ENCODE measurements around the gene PLXND1. TPM values are rescaled to one million over a fixed set of nuclear protein-coding genes. Genes with fewer than 3 reads are reported as not detected.
"Not testable (repeated sequence)": the region's sequence is repeated elsewhere in the genome, so short reads cannot be mapped to it uniquely, and the experiment has no call there.

Gene PLXND1
- total RNA-seq, 1 donor from 2014 or later, result 66.3 TPM

- no peak for ATAC-seq
- peak; percentile 74 for DNase-seq (ENCODE audit: missing footprints)
- intact Hi-C loops (cut with DNase I), result no loop called here
Measured at GRCh38 chr3:129618901-129619671, 12.6 kb upstream of the PLXND1 start.

DNA sequence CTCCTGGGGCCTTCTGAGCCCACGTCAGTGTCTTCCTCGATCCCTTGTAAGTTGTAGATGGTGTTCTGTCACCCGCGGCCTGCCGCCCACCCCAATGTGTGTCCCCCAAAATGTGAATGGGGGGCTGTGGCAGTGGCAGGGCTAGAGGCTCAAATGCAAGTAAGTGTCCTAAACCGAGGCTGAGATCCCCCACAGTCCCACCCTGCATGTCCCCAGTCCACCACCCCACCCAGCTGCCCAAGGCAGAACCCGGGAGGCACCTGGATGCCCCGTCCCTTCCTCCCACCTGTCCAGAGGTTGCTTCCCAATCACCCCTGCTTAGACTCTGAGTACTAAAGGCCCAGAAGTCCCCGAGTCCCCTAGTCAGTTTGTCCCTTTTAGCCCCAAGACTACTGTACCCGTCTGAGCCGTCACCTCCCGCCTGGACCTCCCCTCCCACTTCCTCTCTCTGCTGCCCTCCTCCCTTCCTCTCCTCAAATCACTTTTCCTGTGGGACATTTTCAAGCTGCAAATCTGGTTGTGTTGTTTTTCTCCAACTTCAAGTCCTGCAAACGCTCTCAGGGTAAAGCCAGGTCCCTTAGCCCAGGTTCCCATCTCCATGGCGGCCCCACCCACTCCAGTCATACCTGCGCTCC is 11.8 kb upstream of the PLXND1 start:
- DNase-seq (ENCODE audit: missing footprints) (peak; percentile 56), ATAC-seq (no peak)
- intact Hi-C loops (cut with DNase I), result no loop called here

DNA sequence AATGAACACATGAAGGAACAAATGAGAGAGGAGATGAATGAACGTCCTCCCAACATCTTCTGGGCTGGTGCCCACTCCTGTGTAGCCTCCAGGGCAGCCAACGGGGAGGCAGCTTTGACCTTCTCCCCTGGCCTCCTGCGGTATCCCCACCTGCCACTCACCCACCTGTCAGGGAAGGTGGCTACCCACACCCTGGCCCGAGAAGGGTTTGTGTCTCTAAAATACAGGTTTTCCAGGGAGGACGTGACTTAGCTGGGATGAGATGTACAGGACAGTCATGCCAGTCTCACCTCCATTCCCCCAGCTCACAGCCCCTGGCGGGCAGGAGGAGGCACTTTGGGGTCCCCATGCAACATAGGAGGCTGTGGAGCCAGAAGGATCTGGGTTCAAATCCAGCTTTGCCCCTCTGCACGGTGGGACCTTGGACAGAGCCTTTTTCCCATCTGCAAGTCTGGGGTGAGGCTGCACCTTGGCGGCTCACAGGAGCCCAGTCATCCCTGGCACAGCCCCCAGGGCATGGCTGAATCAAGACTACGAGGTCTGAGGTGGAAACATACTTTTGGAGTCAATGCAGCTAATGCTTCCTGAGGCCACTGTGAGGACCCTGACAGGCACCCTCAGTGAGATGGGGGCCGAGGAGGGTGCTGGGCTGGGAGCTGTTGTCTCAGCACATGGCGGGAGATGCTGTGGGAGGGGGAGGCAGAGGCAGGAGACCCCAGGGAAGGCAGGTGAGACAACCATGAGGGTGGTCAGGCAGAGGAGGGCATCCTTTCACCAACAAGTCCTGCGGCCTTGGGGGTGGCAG is 11.1 kb upstream of the PLXND1 start:
- ATAC-seq (no peak), DNase-seq (ENCODE audit: missing footprints) (peak; percentile 50)
- intact Hi-C loops (cut with DNase I), result no loop called here

DNA sequence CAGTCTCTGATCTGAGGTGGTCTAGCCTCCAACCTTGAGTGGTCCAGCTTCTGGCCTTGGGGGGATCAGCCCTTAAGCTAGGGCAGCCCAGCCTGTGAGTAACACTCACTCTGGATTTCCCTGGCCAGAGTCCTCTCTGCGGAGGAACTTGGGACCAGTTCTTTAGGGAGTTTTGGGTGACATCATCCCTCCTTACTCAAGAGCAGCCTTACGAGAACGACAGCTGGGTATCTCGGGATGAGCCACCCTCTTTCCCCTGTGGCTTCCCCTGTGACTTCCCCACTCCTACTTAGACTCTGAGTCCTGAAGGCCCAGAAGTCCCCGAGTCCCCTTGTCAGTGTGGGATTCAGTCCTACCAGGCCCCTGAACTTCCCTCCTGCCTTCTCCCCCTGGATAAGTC is 10.2 kb upstream of the PLXND1 start:
- ATAC-seq (peak; percentile 64), DNase-seq (ENCODE audit: missing footprints) (peak; percentile 44)
- intact Hi-C loops (cut with DNase I), result no loop called here

DNA sequence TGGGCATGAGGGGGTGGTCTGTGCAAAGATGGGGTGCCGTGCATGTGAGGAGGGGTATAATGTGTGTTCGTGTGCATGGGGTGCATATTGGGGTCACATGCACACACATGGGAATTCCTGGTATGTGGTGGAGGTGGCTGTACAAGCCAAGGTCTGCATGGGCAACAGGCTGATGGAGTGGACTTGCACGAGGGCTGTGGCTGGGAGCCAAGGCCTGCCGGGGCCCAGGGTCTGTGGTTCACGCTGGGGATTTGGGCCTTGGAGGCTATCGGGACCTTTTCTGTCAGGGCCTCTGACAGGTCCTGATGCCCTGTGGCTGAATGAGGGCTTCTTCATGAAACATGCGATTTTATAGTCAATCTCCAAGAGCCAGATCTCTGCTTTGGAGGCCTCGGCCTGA is 9.8 kb upstream of the PLXND1 start:
- ATAC-seq, result no peak
- intact Hi-C loops (cut with DNase I), result no loop called here
- peak; percentile 56 for DNase-seq (ENCODE audit: missing footprints)

- intact Hi-C loops (cut with DNase I), result no loop called here
- DNase-seq (ENCODE audit: missing footprints) (peak; percentile 58), ATAC-seq (peak; percentile 32)
Measured at GRCh38 chr3:129615751-129616281, 9.3 kb upstream of the PLXND1 start.

- ATAC-seq, result peak; percentile 45
- peak; percentile 82 for DNase-seq (ENCODE audit: missing footprints)
- intact Hi-C loops (cut with DNase I), result no loop called here
Measured at GRCh38 chr3:129614927-129615363, 8.5 kb upstream of the PLXND1 start.

GRCh38 chr3:129614435-129614834 is 8.0 kb upstream of the PLXND1 start:
- intact Hi-C loops (cut with DNase I), result no loop called here
- ATAC-seq (no peak), DNase-seq (ENCODE audit: missing footprints) (peak; percentile 22)

DNA sequence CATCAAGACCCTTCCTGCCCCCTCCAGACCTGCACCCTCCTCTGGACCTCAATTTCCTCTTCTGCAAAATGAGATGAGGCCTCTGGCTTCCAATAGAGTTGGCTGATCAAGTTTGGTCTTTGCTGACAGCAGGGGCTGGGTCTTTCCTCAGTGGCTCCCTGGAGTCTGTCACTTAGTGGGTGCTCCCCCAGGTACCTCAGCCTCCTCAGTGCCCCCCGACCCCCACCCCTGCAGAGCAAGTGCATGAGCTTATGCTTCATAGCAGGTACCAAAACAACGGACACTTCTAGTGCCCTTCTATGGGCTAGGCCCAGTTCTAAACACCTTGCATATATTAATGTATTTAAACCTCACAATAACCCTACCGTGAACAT is 6.9 kb upstream of the PLXND1 start:
- intact Hi-C loops (cut with DNase I), result no loop called here
- peak; percentile 22 for DNase-seq (ENCODE audit: missing footprints)
- ATAC-seq, result no peak

GRCh38 chr3:129612534-129613366 is 6.3 kb upstream of the PLXND1 start:
- ATAC-seq (no peak), DNase-seq (ENCODE audit: missing footprints) (peak; percentile 62)
- intact Hi-C loops (cut with DNase I), result no loop called here

- intact Hi-C loops (cut with DNase I), result no loop called here
- ATAC-seq (no peak), DNase-seq (ENCODE audit: missing footprints) (peak; percentile 68)
Measured at GRCh38 chr3:129611812-129612533, 5.5 kb upstream of the PLXND1 start.

- intact Hi-C loops (cut with DNase I), result no loop called here
- no peak for ATAC-seq
- DNase-seq (ENCODE audit: missing footprints), result peak; percentile 46
Measured at GRCh38 chr3:129611446-129611800, 4.9 kb upstream of the PLXND1 start.

DNA sequence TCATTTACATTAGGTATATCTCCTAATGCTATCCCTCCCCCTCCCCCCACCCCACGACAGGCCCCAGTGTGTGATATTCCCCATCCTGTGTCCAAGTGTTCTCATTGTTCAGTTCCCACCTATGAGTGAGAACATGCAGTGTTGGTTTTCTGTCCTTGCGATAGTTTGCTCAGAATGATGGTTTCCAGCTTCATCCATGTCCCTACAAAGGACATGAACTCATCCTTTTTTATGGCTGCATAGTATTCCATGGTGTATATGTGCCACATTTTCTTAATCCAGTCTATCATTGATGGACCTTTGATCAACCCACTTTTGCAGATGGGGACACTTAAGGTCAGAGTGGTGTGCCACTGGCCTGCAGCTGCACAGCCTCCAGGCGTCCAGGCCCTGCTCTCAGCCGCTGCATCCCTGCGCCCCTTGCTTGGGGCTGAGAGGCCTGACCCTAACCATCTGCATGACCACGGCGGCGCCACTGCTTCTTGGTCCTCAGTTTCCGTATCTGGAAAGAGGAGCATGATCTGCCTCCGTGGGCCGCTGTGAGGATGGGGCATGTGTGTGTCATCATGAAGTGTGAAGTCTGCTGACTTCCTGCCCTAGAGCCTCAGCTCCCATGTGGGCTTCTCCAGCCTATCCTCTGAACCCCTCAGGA is 4.4 kb upstream of the PLXND1 start:
- intact Hi-C loops (cut with DNase I); DNase-seq (ENCODE audit: missing footprints); ATAC-seq: not testable (repeated sequence)

DNA sequence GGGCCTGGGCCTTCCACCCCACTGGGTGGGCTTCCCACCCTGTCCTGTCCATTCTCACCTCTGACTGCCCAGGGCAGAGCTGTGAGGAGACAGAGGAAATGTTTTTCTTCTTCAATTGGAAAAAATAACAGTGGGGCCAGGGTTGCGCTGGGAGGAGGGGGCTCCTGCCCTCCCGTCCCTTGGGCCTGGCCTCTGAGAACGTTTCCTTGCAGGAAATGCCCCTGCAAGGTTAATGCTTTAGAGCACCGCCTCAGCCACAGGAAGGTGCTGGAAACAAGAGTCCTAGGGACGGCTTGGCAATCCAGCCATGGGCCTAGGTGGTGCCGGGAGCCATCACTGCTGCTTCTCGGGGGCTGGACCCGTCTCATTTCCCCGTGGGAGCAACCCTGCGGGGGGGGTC is 3.8 kb upstream of the PLXND1 start:
- intact Hi-C loops (cut with DNase I), result no loop called here
- ATAC-seq, result no peak

GRCh38 chr3:129609591-129610182 is 3.2 kb upstream of the PLXND1 start:
- intact Hi-C loops (cut with DNase I), result loop anchor here (2.0 to 5.0 kb wide), 2 partner anchors 13 to 117 kb away; no protein-coding TSS in a partner anchor
- no peak for DNase-seq (ENCODE audit: missing footprints)
- ATAC-seq, result no peak

More for the DNA sequence above, 3.8 kb upstream of the PLXND1 start:
- peak; percentile 61 for DNase-seq (ENCODE audit: missing footprints)

GRCh38 chr3:129608936-129609590 is 2.6 kb upstream of the PLXND1 start:
- no peak for DNase-seq (ENCODE audit: missing footprints)
- intact Hi-C loops (cut with DNase I), result loop anchor here (2.0 to 5.0 kb wide), 2 partner anchors 14 to 117 kb away; no protein-coding TSS in a partner anchor

More at GRCh38 chr3:129608936-129609590, 2.6 kb upstream of the PLXND1 start:
- ATAC-seq, result no peak
